ENCODE data around the gene NR1D1. TPM values are rescaled to one million over a fixed set of nuclear protein-coding genes. Genes with fewer than 3 reads are reported as not detected.

Gene NR1D1
- total RNA-seq, 4 donors from 2014 or later, result 6.1 to 24.2 (median 14.5) TPM

DNA sequence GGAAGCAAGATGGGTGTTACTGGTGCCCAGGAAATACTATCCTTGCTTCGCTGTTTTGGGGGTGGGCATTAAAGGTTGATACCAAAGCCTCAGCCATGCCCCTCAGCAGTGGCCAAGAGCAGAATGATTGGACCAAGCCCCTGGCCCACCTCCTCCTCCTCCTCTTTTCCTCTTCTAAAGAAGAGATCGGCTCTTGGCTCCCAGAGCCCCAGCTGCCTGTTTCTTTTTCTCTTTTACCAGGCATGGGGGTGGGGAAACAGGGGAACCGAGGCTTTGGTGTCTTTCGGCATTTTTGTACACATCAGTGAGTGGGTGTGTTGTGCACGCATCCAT lies 31.8 kb downstream of the NR1D1 start:
- H3K4me1 ChIP-seq, result peaks cover 89 to 100% (median 100%) of the 10 kb centered on the region in 4 donors
- H3K27me3 ChIP-seq, result no peaks in the 10 kb centered on the region
- no peaks in the 10 kb centered on the region for H3K9me3 ChIP-seq
- peak overlapping the region; percentile 39 to 50 (median 46) for H3K4me3 ChIP-seq
- WGBS, result 3% methylated on average over 5 of the region's 5 CpGs
- intact Hi-C loops (cut with DNase I), result loop anchor here (5.0 kb wide), 1 partner anchor 39 kb away; no protein-coding TSS in a partner anchor
- peak overlapping the region; percentile 91 to 99 (median 99) for H3K27ac ChIP-seq (replicated peaks in 1 of 4)
- DNase-seq (ENCODE audit: extremely low spot score), result no peak
- TF ChIP-seq EP300 (IDR thresholded peaks at IDR 0.05), result no peak
- no peak for TF ChIP-seq POLR2AphosphoS5 (IDR thresholded peaks at IDR 0.05)
- TF ChIP-seq, protein P1, sequence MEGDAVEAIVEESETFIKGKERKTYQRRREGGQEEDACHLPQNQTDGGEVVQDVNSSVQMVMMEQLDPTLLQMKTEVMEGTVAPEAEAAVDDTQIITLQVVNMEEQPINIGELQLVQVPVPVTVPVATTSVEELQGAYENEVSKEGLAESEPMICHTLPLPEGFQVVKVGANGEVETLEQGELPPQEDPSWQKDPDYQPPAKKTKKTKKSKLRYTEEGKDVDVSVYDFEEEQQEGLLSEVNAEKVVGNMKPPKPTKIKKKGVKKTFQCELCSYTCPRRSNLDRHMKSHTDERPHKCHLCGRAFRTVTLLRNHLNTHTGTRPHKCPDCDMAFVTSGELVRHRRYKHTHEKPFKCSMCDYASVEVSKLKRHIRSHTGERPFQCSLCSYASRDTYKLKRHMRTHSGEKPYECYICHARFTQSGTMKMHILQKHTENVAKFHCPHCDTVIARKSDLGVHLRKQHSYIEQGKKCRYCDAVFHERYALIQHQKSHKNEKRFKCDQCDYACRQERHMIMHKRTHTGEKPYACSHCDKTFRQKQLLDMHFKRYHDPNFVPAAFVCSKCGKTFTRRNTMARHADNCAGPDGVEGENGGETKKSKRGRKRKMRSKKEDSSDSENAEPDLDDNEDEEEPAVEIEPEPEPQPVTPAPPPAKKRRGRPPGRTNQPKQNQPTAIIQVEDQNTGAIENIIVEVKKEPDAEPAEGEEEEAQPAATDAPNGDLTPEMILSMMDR (IDR thresholded peaks at IDR 0.05), result no peak
- no peak for TF ChIP-seq POLR2A (IDR thresholded peaks at IDR 0.05; ENCODE audit: low read depth)
- no peaks in the 10 kb centered on the region for H3K36me3 ChIP-seq

DNA sequence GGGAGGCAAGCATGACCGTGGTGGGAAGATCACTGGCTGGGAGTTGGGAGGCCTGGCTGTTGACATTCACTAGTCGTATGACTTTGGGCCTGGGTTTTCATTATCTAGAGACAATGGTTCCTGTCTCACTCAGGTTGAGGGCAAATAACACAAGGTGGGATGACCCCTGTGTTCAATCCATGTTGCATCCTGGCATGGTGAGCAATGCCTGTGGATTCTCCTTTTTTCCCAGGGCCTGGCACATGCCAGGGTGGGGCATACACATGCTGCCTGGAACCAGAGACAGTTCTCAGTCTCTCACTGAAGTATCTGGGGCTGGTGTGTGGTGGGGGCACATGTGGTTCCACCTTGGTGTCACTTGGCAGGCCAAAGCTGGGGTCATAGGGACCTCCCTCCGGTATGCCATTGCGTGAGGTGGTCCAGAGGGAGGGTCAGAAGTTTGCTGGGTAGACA lies 32.2 kb downstream of the NR1D1 start:
- Histone ChIP-seq H3K27ac (replicated peaks in 1 of 4) (peak overlapping the region; percentile 91 to 99 (median 99)), H3K27me3 (no peaks in the 10 kb centered on the region), H3K9me3 (no peaks in the 10 kb centered on the region), H3K36me3 (no peaks in the 10 kb centered on the region), H3K4me1 (peaks cover 85 to 98% (median 97%) of the 10 kb centered on the region in 4 donors), H3K4me3 (peak overlapping the region; percentile 39 to 50 (median 46))
- TF ChIP-seq, protein P1 (IDR thresholded peaks at IDR 0.05), result no peak
- TF ChIP-seq POLR2AphosphoS5 (IDR thresholded peaks at IDR 0.05) (no peak), POLR2A (IDR thresholded peaks at IDR 0.05; ENCODE audit: low read depth) (no peak), EP300 (IDR thresholded peaks at IDR 0.05) (no peak)
- 24% methylated on average over 2 of the region's 4 CpGs for WGBS
- intact Hi-C loops (cut with DNase I), result loop anchor here (5.0 kb wide), 1 partner anchor 39 kb away; no protein-coding TSS in a partner anchor
- DNase-seq (ENCODE audit: extremely low spot score), result no peak

DNA sequence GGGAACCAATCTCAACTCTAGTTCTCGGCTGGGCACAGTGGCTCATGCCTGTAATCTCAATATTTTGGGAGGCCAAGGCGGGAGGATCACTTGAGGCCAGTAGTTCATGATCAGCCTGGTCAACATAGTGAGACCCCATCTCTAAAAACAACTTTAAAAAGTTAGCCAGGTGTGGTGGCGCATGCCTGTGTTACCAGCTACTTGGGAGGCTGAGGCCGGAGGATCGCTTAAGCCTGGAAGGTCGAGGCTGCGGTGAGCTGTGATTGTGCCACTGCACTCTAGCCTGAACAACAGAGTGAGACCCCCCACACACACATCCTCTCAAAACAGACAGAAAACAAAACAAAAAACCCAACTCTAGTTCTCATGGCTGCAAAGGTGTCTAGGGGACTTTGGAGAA lies 32.7 kb downstream of the NR1D1 start:
- Histone ChIP-seq H3K36me3 (no peaks in the 10 kb centered on the region), H3K9me3 (no peaks in the 10 kb centered on the region), H3K27me3 (no peaks in the 10 kb centered on the region), H3K4me3 (no peak overlapping the region), H3K27ac (replicated peaks in 1 of 4) (peak overlapping the region; percentile 91 to 99 (median 99)), H3K4me1 (peaks cover 81 to 94% (median 92%) of the 10 kb centered on the region in 4 donors)
- TF ChIP-seq POLR2AphosphoS5 (IDR thresholded peaks at IDR 0.05) (no peak), EP300 (IDR thresholded peaks at IDR 0.05) (no peak), POLR2A (IDR thresholded peaks at IDR 0.05; ENCODE audit: low read depth) (no peak)
- TF ChIP-seq, protein P1 (IDR thresholded peaks at IDR 0.05), result no peak
- WGBS, result 96% methylated on average over 6 of the region's 7 CpGs
- intact Hi-C loops (cut with DNase I), result loop anchor here (5.0 kb wide), 1 partner anchor 40 kb away; no protein-coding TSS in a partner anchor
- DNase-seq (ENCODE audit: extremely low spot score), result no peak

DNA sequence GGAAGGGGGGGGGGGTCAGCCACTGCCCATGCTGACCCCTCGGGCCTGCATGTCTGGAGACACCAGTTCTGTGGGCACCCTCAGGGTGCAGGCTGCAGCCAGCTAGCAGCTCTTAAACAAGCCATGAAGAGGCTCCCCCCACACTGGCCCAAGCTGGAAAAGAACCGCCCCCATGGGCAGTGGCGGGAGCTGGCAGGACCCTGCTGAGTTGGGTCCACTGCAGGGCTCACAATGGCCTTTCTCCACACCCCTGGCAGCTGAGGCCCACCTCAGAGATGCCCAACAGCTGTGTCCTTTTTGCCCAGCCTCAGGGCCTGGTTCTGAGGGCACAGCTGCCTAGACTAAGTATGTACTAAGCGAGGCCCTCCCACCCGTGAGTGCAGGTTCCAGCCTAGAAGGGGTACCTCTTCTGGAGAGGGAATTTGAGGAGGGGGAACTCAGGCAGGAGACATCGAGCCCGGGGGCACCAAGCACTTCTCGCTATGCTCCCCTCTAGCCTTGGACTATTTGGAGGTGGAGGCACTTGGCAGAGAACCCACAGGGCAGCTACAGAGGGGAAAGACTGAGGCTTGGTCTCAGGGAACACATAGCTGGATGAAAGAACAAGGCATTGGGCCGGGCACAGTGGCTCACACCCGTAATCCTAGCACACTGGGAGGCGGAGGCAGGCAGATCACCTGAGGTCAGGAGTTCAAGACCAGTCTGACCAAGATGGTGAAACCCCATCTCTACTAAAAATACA lies 34.4 kb downstream of the NR1D1 start:
- DNase-seq (ENCODE audit: extremely low spot score), result no peak
- intact Hi-C loops (cut with DNase I), result loop anchor here (5.0 kb wide), 1 partner anchor 41 kb away; no protein-coding TSS in a partner anchor
- TF ChIP-seq POLR2AphosphoS5 (IDR thresholded peaks at IDR 0.05) (no peak), POLR2A (IDR thresholded peaks at IDR 0.05; ENCODE audit: low read depth) (no peak)
- TF ChIP-seq, protein P1 (IDR thresholded peaks at IDR 0.05), result no peak
- Histone ChIP-seq H3K4me1 (peaks cover 68 to 91% (median 81%) of the 10 kb centered on the region in 4 donors), H3K9me3 (no peaks in the 10 kb centered on the region), H3K27me3 (no peaks in the 10 kb centered on the region), H3K27ac (replicated peaks in 1 of 4) (peak overlapping the region; percentile 91 to 99 (median 99)), H3K4me3 (peak overlapping the region; percentile 69 to 100 (median 100)), H3K36me3 (no peaks in the 10 kb centered on the region)
- WGBS, result 59% methylated on average over 8 of the region's 11 CpGs

Measured in esophagus muscularis mucosa (tissue), 4 donors.